Body of pancreas (tissue), 4 donors: Measurements from ENCODE around the gene ZRANB3.

ENCODE experiments used
- CTCF ChIP-seq, 7 experiments: fragments of 450-650 bp in 4 of 7; fragments of 200-600 bp in 3 of 7; sonication (generic) in 3 of 7; IDR thresholded peaks; one replicate each; pipeline ENCODE4 v1.5.1; 2016 to 2019; ENCODE audit warnings: antibody characterized with exemption in 7 of 7
- POLR2A ChIP-seq, 3 donors: fragments of 450-650 bp; IDR thresholded peaks; one replicate each; pipeline ENCODE4 v1.6.1; 2016; ENCODE audit warnings: antibody characterized with exemption in 3 of 3, mild to moderate bottlenecking in 2 of 3

- no peak for TF ChIP-seq CTCF (IDR thresholded peaks at IDR 0.05)
- no peak for TF ChIP-seq POLR2A (IDR thresholded peaks at IDR 0.05)
Observed at GRCh38 chr2:135311962-135312361, 219.1 kb downstream of the ZRANB3 start.
